H1 (cell line): Measurements from ENCODE around the gene WDR59. TPM values are rescaled to one million over a fixed set of nuclear protein-coding genes. Genes with fewer than 3 reads are reported as not detected.

Experiments
- CBX5 ChIP-seq: fragments of 300-800, 300-1000 bp; sonication (generic); IDR thresholded peaks from 2 replicates; pipeline ENCODE4 v1.7.1; 2016; ENCODE audit warnings: antibody characterized with exemption, low read length, low read depth
- POLR2A ChIP-seq, 2 experiments: IDR thresholded peaks; 1 replicate in 1 of 2; 2 replicates in 1 of 2; pipeline ENCODE4 v1.6.1; 2011; ENCODE audit warnings: low read depth in 2 of 2, low read length in 2 of 2, mild to moderate bottlenecking in 2 of 2; ENCODE audit errors: control extremely low read depth in 1 of 2
- RNF2 ChIP-seq: fragments of 200-900, 300-1000 bp; sonication (generic); IDR thresholded peaks from 2 replicates; pipeline ENCODE4 v1.7.1; 2016; ENCODE audit warnings: borderline replicate concordance, low read depth, mild to moderate bottlenecking, antibody characterized with exemption, low read length; ENCODE audit not compliant: poor library complexity, severe bottlenecking; ENCODE audit errors: missing control alignments
- SIRT6 ChIP-seq: IDR thresholded peaks from one replicate; pipeline ENCODE4 v1.7.1; 2012; ENCODE audit warnings: low read length, inconsistent platforms
- TAF7 ChIP-seq: optimal IDR thresholded peaks from 2 replicates; pipeline ENCODE3; 2011; ENCODE audit warnings: low read depth, mild to moderate bottlenecking, inconsistent platforms, low read length, moderate library complexity, borderline replicate concordance
- TBP ChIP-seq: IDR thresholded peaks from 2 replicates; pipeline ENCODE4 v1.6.1; 2011; ENCODE audit warnings: low read depth, low read length, improper control_type of control experiment
- TCF12 ChIP-seq: IDR thresholded peaks from 2 replicates; pipeline ENCODE4 v1.6.1; 2011; ENCODE audit warnings: low read depth, mild to moderate bottlenecking, low read length
- polyA plus RNA-seq, 7 experiments: library from polyadenylated mRNA; depleted of rRNA in 3 of 7; stranded (reverse) in 5 of 7; unstranded in 2 of 7; fragments of >200 nt in 5 of 7; fragments of 200-250 nt in 2 of 7; gene quantifications; 1 replicate in 5 of 7; 2 replicates in 1 of 7; 4 replicates in 1 of 7; pipeline versions ENCODE4 v1.2.1 to v1.2.3, GENCODE V29; 2011 to 2013; ENCODE audit warnings: missing spikeins in 2 of 7, mixed read lengths in 2 of 7
- total RNA-seq: library from RNA; stranded (reverse); fragmentation: NEBNext Ultra II Directional; extraction: Animal tissue kit (Norgen Biotek cat#: 25700); gene quantifications from 2 replicates; pipeline ENCODE4 v1.2.1, GENCODE V29; 2021

The WDR59 gene
- total and polyA plus RNA-seq, 2 of the 8 experiments (the other 6 are each of a cell fraction or from before 2014, with no cell fraction given) = 84.2 to 124 TPM

GRCh38 chr16:74867281-74867849 is 117.6 kb downstream of the WDR59 start (continued):
- TF ChIP-seq CBX5 = no peak
- no peak for TF ChIP-seq SIRT6
- peak in 1 of 2 experiments; percentile 52; a peak in 1 of 3 replicates for TF ChIP-seq POLR2A (IDR thresholded peaks at IDR 0.05; ENCODE audit: control extremely low read depth in 1 of 2, low read depth in 2 of 2, low read length in 2 of 2)
- no peak for TF ChIP-seq TAF7
- TF ChIP-seq TBP = peak; percentile 39; the same call in 1 of the 2 replicates
- TF ChIP-seq TCF12 = no peak
- no peak for TF ChIP-seq RNF2
